ENCODE measurements around the gene ABCC4.

Gene ABCC4

DNA sequence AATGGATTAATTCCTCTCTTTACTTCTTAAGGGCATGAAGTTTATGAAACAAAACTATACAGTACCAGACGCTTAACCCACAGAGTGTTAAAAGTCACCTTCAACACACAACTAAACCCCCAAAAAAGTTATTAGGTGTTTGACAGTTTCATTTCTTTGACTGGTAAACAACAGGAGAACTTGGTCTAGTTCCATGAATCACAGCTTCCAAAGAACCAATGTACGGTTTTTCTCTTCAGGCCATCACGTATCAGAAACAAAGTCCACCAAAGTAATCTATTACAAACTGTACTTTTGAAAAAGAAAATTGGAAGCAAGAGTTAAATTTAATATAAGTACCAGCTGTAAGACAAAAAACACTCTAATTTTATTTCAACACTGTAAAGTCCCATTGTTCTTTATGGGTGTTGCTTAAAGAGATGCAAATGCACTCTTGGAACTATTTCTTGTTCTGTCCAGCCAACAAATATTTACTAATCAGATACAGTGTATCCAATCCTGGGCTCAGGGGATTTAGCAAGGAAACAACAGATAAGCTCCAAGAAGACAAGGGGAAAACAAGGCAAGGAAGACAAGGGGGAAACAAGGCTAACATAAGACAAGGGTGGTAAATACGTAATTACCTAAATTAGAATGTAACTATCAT lies 149.2 kb downstream of the ABCC4 start:
- DNase-seq, result no peak

- no peak for DNase-seq
Observed at GRCh38 chr13:95150555-95150954, 150.7 kb downstream of the ABCC4 start.

DNA sequence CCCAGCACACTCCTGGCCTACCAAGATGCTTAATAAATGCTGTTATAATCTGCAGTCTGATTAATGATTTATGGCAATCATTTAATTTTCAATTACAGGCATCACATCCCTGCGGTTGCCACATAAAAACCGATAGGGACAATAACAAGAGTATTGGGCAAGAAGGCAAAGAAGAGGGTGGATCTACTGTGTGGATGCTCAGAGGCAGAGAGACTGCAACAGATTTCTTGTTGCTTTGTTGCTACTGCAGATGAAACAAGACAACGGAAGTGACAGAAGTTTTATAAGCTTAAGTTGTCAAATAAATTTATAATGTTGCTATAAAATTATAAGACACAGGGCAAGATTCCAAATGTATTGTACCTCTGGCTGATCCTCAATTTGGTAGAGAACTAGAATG lies 154.8 kb downstream of the ABCC4 start:
- DNase-seq, result no peak

DNA sequence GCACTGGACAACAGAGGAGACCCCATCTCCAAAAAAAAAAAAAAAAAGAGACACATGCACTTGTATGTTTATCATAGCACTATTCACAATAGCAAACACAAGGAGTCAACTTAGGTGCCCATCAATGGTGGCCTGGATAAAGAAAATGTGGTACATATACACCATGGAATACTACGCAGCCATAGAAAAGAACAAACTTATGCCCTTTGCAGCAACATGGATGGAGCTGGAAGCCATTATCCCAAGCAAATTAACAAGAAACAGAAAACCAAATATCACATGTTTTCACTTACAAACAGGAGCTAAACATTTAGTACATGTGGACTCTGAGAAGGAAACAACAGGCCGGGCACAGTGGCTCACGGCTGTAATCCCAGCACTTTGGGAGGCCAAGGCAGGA lies 155.7 kb downstream of the ABCC4 start:
- no peak for DNase-seq

DNA sequence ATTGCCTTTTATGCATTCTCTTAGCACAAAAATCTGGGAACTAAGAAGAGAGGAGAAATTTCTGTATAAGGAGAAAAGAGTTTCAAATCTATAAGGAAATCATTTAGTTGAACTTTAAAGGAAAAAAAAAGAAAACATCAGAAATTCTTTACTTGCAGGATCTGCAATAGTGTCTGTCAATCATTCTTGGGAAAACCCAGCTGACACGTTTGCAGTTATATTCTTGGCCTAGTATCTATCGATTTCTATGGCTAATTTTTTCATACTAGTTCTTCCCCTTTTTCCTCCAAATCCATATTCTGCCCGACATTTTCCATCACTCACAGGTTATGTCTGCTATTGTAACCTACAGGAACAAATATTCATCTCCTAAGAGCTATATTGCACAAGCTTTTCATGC lies 160.7 kb downstream of the ABCC4 start:
- DNase-seq, result no peak

DNA sequence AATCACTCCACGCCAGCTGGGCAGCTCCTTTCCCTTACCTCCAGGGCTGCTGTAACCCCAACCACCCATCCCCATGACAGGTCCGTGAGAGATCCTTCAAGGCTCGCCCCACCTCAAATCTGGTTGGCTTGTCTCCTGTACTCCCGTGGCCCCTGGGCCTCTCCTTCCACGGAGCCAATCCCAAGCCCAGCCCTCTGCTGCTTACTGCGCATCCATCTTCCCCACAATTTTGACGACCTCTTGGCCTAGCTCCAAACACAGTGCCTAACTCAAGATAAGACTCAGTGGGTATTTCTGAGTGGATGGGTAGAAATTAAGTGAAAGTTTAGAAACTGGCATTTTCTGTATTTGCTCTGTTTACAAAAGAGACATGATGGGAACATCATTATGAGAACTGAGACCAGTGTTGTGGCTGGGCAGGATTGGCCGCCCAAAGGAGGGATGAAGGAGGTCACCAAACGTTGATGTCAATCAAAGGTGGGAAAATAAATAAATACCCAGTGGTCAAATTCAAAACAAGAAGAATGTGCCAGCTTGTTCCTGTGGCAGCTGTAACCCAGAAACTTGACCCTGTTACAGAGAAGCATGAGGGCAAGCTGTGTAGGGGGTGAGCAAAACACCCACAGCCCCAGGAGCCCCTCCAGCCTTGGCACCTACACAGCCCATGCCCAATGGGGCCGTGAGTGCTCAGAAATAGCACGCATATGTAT lies 162.2 kb downstream of the ABCC4 start:
- DNase-seq, result no peak

- no peak for DNase-seq
Observed at GRCh38 chr13:95137096-95137495, 164.2 kb downstream of the ABCC4 start.

DNA sequence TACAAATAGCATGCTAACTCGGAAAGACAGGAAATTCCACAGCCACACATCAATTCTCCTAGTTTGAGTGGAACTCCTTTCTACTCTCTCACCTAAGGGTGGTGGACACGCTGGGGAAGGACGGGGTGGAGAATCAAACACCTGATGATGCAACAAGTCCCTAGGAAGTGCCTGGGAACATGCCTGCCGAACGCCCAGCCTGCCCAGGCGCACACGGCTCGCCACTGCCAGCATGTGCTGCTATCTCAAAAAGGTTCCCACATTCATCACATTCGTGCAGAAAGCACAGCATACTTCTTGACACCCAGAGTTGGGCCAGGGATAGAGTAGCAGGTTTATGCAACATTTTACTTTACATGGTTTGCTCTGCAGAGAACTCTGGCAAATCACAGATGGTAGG lies 164.6 kb downstream of the ABCC4 start:
- no peak for DNase-seq

DNA sequence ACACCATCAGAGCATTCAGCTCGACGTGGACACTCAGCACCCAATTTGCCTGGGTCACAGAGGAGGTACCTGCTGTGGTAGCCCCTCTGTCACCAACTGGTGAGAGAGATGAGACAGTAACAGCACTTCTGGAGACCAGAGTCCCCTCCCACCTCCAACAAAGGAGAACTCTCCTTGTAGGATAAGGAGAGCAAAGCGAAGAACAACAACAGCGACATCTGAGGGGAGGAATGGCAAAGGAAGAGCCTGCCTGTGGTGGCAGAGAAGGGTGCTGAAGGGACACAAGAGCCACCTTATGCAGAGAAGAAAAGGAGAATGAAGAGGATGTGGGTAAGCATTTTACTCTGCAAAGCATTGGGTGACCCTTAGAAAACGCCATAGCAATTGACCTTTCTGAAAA lies 167.8 kb downstream of the ABCC4 start:
- no peak for DNase-seq

DNA sequence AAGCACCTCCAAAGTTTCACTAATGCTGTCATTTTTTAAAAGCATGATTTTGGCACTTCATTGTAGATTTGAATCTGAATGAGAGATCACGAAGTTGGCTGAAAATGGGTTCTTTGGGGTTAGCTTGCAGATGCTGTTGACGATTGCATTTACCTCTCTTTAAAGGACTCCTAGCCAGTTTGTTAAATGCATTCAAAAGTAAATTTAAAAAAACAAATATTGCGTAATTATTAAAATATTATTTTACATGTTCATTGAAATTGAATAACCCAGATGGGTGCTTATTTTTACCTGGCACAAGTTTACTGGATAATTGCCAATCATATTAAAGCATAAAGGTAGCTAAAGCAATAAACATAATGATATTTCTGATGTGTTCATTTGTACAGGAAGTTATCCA lies 172.2 kb downstream of the ABCC4 start:
- no peak for DNase-seq

- peak; percentile 89 for DNase-seq
Observed at GRCh38 chr13:95128045-95128643, 173.1 kb downstream of the ABCC4 start.

DNA sequence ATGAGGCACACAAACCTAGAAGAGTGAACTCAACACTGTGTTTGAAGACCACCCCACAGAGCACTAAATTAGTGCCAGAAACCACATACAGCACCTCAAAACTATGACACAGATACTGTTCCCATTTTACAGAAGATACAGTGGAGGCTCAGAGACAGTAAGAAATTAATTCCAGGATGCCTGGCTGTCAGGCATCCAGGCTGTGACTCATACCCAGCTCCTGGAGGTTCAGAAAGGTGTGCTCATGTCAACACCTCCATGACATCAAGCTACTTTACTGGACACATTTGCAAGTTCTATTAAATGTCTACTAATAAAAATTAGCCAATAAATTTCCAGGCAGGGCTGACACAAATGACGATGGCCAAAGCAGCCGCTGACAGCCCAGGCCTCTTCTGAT lies 176.3 kb downstream of the ABCC4 start:
- no peak for DNase-seq

GRCh38 chr13:95123726-95124125 lies 177.5 kb downstream of the ABCC4 start:
- peak; percentile 38 for DNase-seq

GRCh38 chr13:95122063-95122462 lies 179.2 kb downstream of the ABCC4 start:
- no peak for DNase-seq

DNA sequence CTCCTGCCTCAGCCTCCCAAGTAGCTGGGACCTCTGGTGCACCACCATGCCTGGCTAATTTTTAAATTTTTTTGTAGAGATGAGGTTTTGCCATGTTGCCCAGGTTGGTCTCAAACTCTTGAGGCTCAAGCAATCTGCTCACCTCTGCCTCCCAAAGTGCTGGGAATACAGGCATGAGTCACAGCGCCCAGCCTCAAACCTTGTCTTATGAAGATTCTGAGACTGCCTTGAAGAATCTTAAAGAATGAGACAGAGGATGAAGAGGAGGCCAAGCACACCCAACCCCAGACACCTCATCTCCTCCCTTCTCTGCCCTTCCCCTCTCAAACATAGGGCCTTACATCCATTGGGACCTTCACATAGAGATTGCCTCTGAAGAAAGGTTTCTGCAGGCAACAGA lies 179.7 kb downstream of the ABCC4 start:
- no peak for DNase-seq

GRCh38 chr13:95120650-95121049 lies 180.6 kb downstream of the ABCC4 start:
- DNase-seq, result no peak

- DNase-seq, result no peak
Observed at GRCh38 chr13:95118541-95119324, 182.5 kb downstream of the ABCC4 start.

DNA sequence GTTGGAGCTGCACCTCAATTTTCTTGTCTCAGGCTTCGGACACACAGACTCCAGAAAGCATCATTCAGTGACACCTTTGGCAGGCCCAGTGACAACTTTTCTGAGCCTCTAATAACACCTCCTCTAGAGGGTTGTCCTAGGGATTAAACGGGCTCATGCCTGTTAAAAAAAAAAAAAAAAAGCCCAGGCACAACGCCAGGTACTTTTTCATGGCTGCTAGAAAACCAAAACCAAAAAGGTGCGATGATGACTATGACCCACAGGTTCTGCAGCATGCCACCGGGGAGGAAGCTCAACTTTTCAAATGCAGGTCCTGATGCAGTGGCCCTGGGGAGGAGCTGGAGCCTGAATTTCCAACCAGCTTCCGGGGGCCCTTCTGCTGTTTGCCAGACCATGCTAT lies 184.2 kb downstream of the ABCC4 start:
- no peak for DNase-seq

DNA sequence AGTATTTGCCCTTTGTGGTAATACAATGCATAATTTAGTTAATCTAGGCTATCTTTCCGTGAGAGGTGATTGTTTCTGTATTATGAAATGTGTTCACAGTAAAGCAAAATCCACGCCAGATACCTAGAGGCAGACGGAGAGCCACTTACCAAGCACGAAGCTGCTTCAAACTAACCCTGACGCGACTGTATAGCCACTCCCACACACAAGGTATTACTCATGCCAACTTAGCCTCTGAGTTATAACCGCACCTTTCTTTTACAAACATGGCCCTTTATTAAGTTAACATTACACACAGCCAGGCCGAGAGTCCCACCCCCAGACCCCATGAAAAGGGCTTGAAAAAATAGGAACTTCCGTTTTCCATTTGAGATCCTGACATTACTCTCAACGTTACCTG lies 185.7 kb downstream of the ABCC4 start:
- peak; percentile 46 for DNase-seq

- no peak for DNase-seq
Observed at GRCh38 chr13:95113601-95114000, 187.7 kb downstream of the ABCC4 start.

GRCh38 chr13:95112883-95113282 lies 188.4 kb downstream of the ABCC4 start:
- DNase-seq, result no peak

DNA sequence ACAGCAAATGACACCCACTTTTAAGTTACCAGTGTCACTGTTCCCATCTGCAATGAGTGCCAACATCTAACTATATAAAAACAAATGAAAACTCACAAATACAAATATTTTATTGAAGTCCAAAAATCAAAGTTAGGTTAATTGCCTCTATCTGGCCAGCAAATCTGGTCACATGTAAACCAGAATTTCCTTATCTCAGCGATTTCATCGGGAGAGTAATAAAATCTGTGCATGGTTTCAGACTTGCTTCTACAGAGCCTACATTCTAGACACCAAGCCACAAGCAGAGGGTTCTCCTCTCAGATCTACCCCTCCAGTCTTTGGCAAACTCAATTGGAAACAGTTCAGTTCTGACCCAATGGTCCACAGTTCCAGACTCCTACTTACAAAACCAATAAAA lies 189.6 kb downstream of the ABCC4 start:
- no peak for DNase-seq

DNA sequence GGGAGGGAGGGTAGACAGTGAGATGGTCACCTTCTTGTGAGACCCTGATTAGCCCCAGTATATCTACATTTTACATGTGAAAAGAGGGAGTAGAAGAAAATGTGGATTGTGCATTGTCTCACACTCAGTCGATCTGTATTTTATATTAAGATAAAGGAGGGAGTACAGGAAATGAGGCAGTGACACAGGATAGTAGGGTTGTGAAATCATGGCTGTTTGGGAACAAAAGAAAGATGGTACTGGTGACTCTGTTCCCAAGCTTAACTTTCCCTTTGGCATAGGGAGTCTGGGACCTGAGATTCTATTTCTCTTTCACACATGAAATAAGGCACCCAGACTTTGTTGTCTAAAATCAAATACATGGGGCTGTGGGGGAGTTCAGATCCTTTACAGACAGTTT lies 194.7 kb downstream of the ABCC4 start:
- DNase-seq, result no peak

All from NCI-H748 treated with DMSO at 0.1 percent for 48 hours (cell line).